Mesenteric fat pad (tissue), 1 donor: ENCODE data around the gene TBX6. TPM values are rescaled to one million over a fixed set of nuclear protein-coding genes. Genes with fewer than 3 reads are reported as not detected.
"Not testable (repeated sequence)": the region's sequence is repeated elsewhere in the genome, so short reads cannot be mapped to it uniquely, and the experiment has no call there.

Experiments
- DNase-seq: peaks from one replicate; pipeline ENCODE4 v3.0.0-alpha.2; 2020; ENCODE audit warnings: low spot score
- long read RNA-seq: library from polyadenylated mRNA; unstranded; transcript quantifications from one replicate; pipeline ENCODE4 v2.0.0, GENCODE V29; 2020
- total RNA-seq: library from RNA; stranded (reverse); fragmentation: NEBNext Ultra II Directional; extraction: Animal tissue kit (Norgen Biotek cat#: 25700); gene quantifications from one replicate; pipeline ENCODE4 v1.2.1, GENCODE V29; 2021
- donor health status: DM: yes; HTN: yes; CAD: no.

TBX6 gene, protein sequence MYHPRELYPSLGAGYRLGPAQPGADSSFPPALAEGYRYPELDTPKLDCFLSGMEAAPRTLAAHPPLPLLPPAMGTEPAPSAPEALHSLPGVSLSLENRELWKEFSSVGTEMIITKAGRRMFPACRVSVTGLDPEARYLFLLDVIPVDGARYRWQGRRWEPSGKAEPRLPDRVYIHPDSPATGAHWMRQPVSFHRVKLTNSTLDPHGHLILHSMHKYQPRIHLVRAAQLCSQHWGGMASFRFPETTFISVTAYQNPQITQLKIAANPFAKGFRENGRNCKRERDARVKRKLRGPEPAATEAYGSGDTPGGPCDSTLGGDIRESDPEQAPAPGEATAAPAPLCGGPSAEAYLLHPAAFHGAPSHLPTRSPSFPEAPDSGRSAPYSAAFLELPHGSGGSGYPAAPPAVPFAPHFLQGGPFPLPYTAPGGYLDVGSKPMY
- total RNA-seq = 0.67 TPM
- long read RNA-seq = 0 reads

DNA sequence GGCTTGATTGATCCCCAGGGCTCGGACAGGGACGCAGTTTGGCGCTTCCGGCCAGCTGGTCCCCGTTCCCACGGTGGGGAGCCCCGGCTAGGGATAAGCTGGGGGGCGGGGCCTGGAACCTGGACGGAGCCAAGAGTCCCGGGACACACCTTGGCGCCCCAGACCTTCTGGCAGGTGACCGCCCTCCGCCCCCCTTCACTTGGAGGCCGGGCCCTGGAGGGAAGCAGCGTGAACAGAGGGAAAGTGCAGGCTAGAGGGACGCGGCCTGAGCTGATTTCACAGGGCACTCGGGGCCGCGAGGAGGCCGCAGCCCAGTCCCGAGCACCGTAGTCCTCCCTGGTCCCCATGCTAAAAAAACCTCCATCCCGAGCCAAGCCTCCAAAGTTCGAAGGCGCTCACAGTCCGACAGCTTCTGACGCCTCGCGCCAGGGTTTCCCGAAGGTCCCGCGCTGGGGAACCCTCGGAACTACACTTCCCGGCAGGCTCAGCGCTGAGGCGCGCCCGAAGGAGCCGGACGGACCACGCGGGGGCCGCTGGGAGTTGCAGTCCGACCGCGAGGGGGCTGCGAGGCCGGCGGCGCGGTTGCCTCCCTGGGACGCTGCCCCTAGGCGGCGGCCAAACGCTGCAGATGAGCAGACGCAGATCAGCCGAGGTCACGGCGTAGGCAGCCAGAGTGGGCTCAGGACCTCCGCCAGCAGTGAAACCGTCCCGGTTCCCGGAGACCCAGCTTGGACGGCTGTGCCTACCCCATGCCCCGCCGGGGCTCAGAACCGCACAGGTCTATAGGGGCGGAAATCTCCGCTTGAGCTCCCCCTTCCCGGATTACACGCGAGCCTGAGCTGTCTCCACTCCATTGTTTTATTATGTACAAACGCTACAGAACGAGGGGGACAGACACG lies at the start of gene TBX6:
Gene TBX6, minus strand, starts transcription at position 451 of the 899 bp plus-strand sequence. CDS start 731 bp downstream, outside the sequence.
- peak; percentile 98 for DNase-seq

DNA sequence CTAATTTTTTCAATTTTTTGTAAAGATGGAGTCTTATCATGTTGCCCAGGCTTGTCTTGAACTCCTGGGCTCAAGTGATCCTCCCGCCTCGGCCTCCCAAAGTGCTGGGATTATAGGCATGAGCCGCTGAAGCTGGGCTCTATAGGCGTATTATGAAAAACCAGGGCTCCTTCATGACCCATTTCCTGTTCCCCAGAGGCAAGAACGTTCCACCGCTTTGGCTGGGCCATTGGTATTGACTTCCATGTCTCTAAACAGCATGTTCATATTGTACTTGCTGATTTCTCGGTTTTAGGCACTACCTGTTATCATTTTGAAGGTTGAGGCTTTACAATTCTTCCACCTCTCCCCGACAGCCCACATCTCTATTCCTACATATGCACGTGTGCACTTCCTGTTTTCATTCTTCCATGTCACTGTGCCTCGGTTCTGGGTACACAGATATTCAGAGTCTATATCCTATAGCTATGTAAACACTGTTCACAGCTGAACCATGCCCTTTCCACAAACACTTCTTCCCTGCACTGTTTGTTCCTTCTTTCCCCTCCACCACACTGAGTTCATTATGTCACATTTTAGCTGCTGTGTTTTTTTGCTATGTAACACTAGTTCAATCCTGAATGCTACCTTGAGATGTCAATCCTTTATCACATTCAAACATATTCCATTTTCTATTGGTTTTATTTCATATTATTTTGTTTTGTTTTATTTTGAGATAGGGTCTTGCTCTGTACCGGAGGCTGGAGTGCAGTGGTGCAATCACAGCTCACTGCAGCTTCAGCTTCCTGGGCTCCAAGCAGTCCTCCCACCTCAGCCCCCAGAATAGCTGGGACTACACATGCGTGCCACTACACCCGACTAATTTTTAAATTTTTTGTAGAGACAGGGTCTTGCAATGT lies 48.1 kb upstream of the TBX6 start:
- no peak for DNase-seq

DNA sequence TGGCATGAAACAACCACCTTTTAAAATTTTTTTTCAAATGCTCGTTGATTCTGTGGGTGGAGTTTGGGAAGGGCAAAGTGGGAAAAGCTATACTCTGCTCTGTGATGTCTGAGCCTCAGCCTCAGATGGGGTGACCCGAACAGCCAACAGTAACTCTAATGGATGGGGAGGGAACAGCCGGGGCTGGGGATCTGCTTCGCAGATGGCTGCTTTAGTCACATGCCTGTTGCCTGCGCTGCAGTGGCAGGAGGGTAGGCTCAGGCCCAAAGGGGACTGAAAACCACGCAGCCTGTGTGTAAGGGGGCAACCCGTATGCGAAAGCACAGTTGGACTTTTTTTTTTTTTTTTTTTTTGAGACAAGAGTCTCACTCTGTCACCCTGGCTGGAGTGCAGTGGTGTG lies 46.2 kb upstream of the TBX6 start:
- DNase-seq = no peak

DNA sequence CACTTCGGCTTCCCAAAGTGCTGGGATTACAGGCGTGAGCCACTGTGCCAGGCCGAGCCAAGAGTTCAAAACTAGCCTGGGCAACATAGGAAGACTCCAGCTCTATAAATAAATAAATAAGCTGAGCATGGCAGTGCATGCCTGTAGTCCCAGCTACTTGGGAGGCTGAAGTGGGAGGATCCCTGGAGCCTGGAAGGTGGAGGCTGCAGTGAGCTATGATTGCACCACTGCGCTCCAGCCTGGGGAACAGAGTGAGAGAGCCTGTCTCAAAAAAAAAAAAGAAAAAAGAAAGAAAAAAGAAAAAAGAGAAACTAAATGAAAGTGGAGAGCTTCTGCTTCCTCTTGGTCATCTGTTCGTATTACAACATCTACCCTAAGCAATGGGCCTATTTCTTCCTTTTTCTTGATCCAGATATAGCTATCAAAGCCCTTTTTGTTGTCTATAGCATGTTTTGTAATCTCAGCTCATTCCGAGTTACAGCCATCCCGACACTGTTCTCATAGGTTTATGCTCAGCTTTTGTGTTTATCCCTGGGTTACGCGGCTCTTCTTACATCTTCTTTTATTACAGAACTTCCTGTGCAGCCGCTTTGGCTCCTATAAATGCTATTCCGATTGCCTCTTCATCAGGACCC lies 45.4 kb upstream of the TBX6 start:
- DNase-seq = no peak

DNA sequence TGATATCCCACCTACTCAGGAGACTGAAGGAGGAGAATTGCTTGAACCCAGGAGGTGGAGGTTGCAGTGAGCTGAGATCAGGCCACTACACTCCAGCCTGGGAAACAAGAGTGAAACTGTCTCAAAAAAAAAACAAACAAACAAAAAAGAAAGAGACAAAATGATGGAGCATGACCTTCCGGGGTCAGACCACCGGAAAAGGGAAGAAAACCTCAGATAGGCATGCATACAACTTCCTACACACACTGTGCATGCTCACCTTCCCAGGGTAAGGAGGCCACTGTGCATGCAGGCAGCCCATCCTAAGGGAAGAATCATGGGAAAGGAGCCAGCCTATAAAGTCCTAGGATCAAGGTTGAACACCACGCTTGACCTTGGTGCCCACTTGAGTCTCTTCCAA lies 40.9 kb upstream of the TBX6 start:
- no peak for DNase-seq

DNA sequence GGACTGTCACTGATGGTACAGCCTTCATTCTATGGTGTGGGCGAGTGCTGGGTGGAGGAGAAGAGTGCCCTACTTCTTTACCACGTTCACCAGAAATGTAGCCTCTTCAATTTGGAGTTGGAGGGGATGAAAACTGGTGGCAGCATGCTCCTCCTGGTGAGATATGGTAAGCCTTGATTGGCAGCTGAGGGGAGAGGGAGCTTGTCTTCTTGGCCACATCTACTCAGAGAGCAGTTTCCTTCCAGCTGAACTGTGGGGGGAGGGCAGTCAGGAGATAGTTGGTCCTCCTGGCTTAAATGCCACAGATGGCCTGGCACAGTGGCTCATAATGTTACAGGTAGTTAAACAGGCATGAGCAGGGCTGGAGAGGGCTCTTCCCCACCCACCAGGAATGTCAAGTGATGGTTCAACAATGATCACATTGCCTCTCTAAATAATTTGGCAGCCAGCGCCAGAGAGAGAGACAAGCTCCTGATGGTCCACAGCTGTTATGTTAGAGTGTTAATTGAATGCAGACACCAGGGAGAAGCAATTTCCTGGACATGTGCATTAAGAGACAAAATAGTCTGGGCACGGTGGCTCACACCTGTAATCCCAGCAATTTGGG lies 40.2 kb upstream of the TBX6 start:
- DNase-seq = no peak

DNA sequence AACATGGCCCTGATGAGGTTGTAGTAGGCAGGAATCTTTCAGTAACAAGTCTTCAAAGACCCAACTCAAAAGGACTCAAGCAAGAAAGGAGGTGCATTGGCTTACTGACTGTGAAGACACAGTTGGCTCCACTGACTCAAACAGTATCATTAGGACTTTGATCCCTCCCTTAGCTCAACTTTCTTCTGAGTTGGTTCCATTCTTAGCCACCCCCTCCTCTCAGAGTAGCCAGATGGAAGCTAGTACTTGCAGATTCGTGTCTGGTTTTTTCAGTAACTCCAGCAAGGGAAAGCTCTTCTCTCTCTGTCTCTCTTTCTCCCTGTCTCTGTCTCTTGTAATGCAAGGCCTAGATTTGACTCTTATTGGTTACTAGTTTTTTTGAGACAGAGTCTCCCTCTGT lies 36.3 kb upstream of the TBX6 start:
- DNase-seq = no peak

DNA sequence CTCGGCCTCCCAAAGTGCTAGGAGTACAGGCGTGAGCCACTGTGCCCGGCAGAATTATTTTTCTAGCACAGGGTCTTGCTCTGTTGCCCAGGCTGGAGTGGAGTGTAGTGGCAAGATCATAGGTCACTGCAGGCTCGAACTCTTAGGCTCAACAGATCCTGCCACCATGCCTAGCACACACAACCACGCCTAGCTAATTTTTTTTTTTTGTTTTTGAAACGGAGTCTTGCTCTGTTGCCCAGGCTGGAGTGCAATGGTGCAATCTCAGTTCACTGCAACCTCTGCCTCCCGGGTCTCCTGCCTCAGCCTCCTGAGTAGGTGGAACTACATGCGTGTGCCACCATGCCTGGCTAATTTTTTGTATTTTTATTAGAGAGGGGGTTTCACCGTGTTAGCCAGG lies 34.0 kb upstream of the TBX6 start:
- not testable (repeated sequence) for DNase-seq

DNA sequence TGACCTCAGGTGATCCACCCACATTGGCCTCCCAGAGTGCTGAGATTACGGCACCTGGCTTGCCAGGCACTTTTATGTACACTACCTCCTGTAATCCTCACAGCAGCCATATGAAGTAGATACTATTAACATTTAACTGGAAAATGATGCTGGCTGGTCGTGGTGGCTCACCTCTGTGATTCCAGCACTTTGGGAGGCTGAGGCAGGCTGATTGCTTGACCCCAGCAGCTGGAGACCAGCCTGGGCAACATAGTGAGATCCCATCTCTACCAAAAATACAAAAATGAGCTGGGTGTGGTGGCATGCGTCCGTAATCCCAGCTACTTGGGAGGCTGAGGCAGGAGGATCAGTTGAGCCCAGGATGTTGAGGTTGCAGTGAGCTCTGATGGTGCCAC lies 33.3 kb upstream of the TBX6 start:
- no peak for DNase-seq

DNA sequence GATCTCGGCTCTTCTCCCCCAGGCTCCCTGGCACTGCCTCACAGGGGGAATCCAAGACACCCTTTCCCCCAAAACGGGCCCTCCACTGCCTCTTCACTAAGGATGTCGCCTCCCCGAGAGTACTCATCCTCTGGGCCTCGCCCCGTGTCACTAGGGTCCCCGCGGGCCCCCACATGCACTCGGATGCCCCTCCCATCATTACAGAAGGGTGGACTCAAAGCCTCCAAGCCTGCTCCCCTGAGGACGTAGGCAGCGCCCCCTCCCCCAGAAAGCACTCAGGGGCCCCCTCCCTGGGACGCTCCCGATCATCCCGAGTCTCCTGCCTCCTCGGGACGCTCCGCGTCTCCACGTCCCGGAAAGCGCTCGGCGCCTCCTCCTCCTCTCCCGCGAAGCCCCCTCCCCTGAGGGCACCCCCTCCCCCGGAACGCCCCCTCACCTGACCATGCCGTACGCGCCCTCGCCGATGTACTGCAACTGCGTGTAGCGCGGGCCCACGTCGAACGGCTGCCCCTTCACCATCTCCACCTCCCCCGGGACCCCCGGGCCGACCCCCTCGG lies 31.0 kb upstream of the TBX6 start:
- DNase-seq = no peak

DNA sequence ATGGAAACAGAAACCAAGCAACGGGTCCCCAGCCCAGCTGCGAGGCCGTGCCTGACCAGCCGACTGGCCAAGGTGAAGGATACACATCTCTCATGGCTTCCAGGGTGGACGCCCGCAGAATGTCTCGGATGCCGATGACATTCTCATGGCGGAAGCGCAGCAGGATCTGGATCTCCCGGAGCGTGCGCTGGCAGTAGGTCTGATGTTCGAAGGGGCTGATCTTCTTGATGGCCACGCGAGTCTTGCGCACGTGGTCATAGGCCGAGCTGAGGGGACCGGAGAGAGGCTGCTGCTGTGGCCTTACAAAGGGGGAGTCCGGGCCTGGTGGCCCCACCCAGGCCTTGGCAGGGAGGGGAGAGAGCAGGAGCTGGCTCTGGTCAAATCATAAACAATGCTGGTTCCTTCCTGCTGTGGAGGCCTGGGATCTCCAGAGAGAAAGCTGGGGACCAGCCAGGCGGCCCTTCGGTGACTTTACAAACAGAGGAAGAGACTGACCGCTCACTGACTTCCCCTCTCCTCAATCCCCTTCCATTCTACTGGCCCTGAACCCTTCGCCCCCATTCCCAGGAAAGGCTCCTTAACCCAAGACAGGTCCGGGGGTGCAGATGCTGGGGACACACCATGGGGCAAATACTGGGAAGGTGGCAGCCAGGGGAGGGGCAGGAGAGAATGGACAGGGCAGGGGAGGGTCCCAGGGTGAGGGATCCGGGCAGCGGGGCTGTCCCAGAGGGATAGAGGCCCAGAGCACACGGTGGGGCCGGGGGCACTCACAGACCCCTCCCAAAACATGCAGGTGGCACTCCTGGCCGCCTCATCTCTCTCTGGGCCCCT lies 30.2 kb upstream of the TBX6 start:
- no peak for DNase-seq

DNA sequence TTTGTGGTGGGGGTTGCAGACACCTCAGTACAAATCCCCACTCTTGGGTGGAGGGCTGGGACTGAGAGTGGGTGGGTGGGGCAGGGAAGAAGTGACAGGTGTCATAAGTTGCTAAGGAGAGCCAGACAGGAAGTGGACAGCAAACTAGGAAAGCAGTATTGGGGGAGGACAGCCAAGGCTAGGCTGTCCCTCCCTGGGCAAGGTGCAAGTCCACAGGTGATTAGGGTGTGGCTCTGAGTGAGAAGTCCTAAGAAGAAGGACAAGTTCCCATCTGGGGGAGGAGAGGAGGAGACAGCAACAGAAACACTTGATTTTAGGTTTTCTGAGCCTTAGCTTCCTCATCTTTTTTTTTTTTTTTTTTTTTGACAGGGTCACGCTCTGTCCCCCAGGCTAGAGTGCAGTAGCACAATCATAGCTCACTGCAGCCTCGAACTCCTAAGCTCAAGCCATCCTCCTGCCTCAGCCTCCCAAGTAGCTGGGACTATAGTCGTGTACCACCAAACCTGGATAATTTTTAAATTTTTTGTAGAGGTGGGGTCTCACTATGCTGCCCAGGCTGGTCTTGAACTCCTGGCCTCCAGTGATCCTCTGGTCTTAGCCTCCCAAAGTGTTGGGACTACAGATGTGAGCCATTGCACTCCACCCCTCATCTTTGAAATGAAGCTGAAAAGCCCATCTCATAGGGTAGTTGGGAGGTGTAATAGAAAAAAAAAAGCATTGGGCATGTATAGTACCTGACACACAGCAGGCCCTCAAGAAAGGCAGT lies 28.8 kb upstream of the TBX6 start:
- no peak for DNase-seq

DNA sequence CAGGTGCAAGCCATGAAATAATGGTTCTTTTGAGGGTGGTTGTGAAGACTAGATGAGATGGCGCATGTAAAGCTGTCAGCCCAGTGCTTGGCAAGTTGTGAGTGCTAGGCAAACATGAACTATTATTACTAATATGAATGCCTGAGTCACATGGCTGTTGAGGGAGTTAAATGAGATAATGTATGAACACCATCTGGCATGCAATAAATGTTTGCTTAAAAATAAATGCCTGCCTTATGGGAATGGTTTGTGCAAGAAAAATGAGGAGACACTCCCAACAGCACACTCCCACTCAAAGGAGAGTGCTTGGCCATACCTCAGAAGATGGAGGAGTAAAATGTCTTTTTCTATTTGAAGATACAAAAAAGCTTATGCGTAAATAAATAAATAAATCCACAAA lies 27.7 kb upstream of the TBX6 start:
- DNase-seq = no peak

DNA sequence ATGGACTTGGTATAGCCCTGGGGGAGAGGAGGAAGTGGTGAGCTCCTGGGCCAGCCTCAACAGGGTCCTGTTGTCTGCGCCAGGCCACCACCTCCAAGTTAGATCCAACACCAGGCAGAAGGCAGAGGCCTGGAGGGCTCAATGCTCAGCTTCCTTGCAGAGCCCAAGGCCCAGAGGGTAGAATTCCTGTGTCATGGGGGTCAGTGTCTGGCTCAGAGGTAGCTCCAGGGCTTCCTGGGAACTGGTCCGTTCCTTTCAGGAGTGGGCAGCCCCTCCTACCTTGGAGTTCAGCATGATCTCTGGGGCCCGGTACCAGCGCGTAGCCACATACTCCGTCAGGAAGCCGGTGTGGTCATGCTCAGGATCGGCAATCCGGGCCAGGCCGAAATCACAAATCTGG lies 26.0 kb upstream of the TBX6 start:
- no peak for DNase-seq

DNA sequence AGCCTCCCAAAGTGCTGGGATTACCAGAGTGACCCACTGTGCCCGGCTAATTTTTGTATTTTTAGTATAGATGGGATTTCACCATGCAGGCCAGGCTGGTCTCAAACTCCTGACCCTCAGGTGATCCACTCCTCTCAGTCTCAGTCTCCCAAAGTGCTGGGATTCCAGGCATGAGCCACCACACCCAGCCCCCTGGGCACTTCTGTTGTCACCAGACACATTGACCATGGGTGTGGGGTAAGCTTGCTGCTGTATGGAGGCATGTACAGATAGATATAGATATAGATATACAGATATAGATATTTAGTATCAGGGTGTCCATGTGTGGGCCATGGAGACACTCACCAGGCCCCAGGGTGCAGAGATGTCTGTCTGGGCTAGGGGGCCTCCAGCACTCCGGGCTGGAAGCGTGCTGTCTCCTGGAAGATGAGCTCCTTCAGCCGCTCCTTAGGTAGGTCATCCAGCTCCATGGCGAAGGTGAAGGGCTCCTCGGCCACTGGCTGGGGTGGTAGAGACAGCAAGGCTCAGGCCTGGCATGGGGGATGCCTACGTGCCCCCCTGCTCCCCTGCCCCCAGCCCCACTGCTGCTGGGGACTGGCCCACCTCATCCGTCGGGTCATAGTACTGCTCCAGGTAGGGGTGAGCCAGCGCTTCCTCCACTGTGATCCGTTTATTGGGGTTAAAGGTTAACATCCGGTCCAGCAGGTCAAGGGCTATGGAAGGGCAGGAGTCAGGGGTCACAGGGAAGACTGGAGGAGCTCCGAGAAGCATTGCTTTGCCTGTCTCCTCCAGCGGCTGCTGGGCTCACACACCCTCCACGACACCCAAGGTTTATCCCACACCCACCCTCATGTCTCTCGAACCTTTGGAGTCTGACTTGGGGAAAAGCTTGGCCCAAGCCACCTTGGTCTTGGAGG lies 24.8 kb upstream of the TBX6 start:
- no peak for DNase-seq

DNA sequence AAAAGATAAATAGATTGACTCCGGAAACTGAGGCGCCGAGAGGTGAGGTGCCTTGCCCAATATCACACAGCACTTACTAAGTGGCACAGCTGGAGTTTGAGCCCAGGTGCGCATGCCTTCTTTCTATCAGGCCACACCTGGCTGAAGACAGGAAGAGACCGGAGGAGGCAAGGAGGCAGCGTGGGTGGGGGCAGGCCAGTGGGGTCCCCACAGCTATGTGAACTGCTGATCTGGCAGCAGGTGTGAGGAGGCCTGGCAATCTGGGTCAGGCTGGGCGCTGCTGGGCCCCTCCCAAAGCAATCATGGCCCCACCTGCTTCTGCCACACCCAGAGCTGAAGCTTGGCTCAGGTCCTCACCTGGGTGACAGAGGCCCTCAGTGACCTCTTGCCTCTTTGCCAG lies 23.5 kb upstream of the TBX6 start:
- no peak for DNase-seq

DNA sequence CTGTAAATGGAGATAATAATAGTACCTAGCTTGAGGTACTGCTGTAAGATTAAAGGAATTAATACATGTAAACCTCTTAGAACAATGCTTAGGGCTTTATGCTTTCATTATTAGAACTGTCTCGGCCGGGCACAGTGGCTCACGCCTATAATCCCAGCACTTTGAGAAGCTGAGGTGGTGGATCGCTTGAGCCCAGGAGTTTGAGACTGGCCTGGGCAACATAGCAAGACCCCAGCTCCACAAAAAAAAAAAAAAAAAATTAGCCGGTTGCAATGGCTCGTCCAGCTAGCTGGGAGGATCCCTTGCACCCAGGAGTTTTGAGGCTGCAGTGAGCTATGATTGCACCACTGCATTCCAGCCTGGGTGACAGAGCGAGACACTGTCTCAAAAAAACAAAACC lies 23.1 kb upstream of the TBX6 start:
- DNase-seq = not testable (repeated sequence)
